ENCODE data around the gene KIAA0408.
"Not testable (repeated sequence)": the region's sequence is repeated elsewhere in the genome, so short reads cannot be mapped to it uniquely, and the experiment has no call there.

The KIAA0408 gene

DNA sequence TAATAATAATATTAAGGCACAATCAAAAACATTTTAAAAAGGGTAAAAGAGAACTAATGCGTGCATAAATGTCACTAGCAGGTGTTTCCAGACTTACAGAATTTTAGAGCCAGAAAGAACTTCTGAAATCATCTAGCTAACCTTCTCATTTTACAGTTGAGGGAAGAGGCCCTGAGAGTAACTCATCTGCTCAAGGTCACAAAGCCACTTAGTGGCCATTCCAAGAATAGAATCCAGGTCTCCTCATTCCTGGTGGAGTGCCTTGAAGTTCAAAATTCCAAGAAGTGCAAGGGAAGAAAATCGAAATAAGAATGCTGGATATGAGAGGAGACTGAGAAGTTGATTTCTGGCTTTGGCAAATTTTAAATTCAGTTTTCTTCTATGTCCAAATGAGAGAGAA, 3.2 kb upstream of the KIAA0408 start:
- no peak for DNase-seq

DNA sequence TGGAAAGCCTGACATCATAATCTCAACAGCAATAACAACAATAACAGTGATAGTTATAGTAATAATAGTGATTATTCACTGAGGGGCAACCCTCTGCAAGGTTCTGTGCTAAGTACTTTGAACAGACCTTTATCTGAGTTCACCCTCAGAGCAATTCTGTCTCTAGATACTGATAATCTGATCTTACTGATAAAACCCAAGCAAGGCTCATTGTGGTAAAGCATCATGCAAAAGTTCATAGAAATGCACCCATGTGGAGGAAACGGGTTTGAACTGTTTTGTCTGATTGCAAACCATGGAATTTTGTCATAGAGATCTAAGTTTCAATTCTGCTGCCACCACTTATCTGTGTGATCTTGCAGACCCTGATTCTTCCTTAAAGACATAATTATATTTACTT, 1.3 kb upstream of the KIAA0408 start:
- no peak for DNase-seq

DNA sequence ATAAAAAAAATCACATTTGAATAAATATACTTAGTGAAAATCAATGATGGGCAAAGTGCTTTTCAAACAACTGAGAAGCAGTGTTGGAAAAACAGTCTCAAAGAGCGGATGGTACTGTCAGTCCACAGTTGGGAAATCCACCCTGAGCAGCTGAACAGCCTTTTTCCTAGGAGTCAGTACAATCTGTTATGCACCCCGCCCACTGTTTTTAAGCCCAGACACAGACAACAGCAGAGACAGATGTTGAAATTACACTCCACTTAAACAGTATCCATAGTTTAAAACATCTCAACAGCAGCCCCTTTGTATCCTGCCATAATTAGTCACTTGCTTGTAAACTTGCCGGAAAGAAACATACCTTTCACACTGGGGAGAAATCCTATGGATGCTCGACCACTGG, 372 bp downstream of the KIAA0408 start:
- no peak for DNase-seq

DNA sequence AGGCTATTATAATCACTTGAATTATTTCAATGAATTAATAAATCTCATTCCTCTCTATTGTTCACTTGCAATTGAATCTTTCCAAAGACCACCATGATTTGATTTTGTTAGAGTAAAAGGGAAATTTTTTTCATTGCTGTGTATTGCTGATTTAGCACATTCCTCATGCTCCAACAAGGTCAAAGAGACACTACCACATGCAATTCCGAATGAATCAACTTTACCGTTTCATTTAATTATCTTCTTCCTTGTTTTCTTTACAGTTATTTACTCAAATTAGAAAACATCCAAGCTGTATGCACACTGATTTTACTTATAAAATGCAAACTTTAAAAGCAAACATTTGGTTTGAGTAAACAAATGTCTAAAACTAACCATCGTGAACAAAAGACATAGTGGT, 967 bp downstream of the KIAA0408 start:
- DNase-seq = no peak

DNA sequence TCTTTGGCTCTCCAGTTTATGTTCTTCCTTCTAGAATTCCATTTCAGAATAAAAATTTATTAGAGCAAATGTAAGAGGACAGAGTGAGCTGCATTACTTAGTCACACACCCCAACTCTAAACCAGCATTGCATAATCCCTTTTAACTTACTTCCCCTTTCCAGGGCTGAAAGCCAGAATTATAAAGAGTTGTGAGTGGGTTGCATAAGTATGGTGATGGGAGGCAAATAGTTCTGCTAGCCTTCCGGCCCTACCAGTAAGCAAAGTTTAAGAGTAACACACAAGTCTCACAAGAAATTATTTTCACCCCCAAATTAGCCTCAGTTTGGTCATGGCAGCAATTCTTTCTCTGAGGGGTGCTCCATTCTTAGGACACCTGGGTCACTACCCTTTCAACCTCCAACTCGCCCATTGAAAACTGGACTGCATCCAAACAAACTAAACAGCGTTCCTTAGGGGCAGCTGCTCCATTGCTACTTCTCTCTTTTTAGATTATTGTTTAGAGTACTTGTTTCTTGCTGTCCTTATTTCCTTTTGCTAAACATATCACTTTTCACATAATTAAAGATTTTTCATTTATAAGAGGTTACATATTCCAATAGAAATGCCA, 1.6 kb downstream of the KIAA0408 start:
- no peak for DNase-seq

DNA sequence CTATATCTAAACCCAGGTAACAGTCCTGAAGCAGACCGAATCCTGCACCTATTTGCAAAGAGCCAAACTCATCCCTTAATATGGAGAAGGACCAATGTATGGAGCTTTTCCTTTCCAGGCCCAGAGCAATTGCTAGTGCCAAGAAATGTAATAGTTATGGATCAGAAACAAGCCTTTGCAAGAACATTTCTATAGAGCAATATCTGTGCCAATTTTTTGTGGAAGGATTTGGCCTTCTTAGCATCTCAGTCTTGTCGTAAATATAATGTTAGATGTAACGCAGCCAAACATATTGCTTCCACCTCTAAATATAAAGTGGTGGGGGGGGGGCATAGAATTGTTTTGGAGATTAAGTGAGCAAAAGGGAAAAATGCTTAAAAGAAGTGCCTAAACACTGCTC, 2.7 kb downstream of the KIAA0408 start:
- no peak for DNase-seq

DNA sequence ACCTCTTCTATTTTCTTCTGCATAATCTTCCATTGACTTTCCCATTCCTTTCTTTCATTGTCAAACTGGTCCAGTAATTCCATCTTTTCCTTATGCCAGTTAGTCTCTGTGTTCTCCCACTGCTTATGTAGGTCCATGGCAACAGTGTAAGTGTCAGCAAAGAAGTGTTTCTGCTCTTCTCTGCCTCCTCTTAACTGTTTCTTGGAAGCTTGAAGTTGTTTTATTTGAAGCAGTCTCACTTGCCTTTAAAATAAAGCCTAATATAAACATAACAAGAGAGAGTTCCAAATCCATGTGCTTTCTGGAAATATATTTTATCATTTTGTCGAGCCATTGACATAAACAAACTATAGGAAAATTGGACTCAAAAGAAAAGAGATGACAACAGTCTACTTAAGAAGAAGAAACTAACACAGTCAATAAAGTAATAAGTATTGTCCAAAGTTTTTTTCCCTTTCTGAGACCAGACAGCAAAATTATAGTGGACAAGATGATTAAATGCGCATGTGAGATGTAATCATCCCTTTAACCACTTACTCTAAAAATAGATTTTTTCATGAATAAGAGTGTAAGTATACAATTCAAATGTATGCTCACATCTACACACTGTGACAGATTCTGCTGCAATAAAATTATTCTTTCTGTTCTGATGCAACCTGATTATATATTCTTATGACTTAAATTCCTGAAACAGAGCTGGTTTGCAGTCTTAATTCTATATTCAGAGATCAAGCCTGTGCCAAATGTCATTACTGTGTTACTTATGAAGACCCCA, 5.2 kb downstream of the KIAA0408 start:
- DNase-seq = no peak

DNA sequence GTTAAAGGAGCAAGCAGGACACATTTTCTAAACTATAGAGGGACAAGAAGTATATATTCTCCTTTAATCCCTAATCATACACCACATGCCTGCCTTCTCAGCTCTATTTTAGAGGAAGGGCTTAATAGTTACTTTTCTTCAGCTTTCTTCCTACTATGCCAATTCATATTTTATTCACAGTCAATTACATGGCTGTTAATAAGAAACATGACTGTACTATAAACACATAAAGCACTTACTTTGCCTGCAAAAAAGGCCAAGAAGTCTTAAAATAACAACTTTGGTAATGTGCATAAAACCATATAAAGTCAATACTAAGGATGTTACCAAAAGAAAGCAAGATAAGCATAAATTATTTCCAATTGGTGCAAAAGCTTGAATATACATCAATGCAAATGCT, 6.4 kb downstream of the KIAA0408 start:
- DNase-seq = no peak

DNA sequence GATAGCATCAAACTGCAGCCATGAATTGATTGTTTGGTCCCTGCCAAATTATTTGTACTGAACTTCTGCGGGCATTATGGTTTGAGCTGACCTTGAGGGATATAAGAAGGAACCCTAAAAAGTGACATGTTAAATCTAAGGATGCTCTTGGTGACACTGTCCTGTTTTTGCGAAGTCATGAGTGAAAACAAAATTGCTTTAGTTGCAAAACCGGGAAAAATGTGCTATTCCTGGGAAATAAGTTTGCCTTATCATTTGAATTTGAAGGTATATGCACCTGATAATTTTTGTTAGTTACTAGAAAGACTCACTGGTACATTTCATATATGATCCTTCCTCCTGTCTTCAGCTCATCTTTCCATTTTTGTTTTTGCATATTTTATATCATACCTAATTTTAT, 7.8 kb downstream of the KIAA0408 start:
- DNase-seq = no peak

DNA sequence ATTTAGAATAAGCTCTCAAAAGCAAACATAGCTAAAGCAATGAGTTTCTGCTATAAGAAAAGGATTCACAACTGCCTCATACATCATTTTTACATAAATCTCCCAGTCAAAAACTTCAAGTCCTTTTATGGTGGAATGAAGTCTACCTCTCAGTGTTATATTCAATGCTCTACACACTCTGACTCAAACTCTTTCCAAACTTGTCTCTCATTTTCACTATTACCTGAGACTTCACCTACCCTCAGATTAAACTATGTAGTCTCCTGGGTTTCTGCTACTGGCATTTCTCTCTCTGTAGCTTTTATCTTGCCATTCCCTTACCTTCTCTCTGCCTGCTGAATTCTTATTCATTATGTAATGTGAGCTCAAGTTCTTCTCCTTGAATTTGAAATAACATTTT, 11.4 kb downstream of the KIAA0408 start:
- DNase-seq = no peak

DNA sequence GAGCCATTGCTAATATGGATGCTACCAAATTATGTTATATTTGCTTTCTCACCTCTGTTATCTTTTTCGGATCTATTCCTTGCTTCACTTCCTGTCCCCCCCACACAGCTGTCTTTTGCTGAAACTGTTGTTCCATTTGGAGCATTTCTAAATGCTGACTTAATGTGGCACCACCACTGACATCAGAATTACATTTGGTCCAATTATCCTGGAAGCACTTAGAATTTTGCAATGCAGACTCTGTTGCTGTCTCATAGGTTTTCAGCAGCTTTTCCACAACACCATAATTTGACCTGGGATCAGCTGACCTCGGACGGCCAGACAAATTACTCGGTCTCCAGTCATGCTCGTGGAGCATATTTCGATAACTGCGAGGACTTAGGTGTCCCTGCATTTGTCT, 12.8 kb downstream of the KIAA0408 start:
- no peak for DNase-seq

DNA sequence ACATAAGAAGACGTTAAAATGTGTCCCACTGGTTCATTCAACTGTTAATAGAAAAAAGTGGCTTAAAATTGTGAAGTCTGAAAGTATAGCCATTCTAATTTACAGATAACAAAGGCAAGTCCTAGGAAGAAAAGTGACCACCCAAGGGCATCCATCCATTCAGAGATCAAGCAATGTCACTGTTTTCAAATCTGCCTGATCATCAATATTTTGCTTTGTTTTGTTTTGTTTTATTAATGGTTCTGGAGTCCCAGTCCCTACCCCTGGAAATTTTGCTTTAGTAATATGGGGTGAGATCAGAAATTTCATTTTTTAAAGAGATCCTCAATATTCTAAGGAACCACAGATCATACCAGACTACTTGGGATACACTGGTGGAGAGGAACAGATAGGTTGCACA, 17.3 kb downstream of the KIAA0408 start:
- DNase-seq = no peak

DNA sequence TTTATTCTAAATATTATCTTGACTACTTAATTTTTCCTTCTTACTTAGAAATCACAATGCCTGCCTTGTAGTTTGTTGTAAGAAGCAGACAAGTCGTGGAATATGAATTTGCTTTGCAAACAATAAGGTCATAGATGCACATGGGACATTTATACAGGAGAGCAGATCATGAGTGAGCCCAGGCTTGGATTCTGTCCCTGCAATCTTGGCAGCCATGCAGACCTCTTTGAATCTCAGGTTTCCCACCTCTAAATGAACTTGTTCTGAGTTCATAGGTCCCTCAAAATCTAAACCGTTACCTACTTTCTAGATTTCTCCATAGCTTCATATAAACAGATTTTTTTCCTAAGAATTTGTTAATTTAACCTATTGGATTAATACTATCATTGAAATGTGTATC, 19.5 kb downstream of the KIAA0408 start:
- no peak for DNase-seq

DNA sequence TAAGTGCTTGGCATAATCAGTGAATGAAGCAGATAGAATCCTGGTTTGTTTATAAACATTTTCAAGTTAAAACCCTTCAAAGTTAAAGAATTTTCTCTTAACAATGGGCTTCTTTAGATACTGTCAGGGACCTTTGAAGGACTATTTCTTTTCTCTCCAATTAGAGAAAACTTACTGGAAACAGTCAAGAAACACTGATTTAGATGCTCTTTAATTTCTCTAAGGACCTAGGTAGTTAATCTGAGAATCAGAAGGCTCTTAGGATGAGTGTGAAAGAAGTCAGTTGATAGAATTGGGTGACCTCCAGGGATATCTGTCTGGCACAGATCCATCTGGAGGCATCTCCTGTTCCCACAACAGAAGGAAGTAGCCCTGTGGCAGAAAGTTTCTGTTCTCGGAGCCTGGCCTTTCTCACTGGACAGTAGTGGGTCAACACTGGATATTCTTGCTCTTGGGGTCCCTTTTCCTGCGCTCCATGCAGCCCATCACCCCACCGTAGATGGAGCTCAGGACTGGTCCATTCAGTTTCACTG, 22.5 kb downstream of the KIAA0408 start:
- no peak for DNase-seq

DNA sequence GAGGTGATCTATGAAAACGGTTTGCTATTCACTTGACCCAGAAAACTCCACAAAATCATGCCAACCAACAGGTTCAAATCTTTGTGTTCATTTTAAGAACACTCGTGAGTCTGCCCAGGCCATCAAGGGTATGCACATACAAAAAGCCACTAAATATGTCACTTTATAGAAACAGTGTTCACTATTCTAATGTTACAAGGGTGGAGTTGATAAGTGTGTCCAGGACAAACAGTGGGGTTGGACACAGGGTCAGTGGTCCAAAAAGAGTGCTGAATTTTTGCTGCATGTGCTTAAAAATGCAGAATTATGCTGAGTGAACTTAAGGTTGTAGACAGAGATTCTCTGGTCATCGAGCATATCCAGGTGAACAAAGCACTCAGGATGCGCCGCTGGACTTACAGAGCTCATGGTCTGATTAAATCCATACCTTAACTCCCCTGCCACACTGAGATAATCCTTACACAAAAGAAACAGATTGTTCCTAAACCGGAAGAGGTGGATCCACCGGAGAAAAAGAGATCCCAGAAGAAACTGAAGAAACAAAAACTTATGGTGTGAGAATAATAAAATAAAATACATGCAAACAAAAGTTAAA, 23.5 kb downstream of the KIAA0408 start:
- DNase-seq = no peak

DNA sequence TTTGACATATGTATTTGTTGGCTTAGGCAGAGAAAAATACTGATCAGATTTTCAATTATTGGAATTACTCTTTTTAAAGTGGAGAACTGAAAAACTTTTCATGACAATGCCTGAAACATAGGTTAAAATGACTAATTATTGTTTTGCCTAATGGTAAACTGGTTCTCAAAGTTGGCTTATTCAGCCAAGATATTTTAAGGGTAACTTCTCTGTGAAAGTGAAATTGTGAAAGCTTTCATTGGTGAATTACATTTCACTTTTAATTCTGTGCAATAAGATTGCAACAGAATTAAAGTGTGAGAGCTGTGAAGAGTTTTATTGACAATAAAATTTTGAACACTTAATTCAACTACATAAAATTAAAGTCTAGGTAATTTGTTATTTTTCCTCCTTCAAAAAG, 24.5 kb downstream of the KIAA0408 start:
- DNase-seq = no peak

DNA sequence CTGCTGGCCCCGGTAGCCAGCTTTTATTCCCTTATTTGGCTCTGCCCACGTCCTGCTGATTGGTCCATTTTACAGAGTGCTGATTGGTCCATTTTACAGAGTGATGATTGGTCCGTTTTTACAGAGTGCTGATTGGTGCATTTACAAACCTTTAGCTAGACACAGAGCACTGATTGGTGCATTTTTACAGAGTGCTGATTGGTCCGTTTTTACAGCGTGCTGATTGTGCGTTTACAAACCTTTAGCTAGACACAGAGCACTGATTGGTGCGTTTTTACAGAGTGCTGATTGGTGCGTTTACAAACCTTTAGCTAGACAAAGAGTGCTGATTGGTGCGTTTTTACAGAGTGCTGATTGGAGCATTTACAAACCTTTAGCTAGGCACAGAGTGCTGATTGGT, 30.6 kb downstream of the KIAA0408 start:
- DNase-seq = not testable (repeated sequence)

DNA sequence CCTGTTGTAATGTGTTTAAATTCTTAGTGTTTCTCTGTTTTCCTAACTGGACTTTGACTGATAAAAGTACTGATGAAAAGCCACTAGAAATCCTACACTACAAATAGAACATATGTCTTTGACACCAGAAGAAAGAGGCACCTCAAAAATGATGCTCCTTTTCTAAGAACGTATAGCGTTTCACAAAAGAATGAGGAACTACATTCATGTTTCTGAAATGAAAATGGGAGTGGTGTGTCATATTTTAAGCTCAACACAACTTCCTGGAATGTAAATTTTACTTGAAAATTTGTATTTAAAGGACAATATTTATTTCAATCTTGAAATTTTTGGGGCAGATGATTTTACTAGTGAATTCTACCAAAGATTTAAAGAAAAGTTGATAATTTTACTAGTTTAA, 35.3 kb downstream of the KIAA0408 start:
- no peak for DNase-seq

DNA sequence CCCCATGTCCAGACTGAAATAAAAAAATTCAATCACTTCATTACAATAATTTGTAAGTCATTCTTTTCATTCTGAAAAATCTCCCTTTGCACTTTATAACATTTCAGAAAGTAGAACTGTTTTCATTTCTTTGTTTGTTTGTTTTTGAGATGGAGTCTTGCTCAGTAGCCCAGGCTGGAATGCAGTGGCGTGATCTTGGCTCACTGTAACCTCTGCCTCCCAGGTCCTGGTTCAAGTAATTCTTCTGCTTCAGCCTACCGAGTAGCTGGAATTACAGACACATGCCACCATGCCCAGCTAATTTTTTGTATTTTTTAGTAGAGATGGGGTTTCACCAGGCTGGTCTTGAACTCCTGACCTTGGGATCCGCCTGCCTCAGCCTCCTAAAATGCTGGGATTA, 38.0 kb downstream of the KIAA0408 start:
- DNase-seq = not testable (repeated sequence)

DNA sequence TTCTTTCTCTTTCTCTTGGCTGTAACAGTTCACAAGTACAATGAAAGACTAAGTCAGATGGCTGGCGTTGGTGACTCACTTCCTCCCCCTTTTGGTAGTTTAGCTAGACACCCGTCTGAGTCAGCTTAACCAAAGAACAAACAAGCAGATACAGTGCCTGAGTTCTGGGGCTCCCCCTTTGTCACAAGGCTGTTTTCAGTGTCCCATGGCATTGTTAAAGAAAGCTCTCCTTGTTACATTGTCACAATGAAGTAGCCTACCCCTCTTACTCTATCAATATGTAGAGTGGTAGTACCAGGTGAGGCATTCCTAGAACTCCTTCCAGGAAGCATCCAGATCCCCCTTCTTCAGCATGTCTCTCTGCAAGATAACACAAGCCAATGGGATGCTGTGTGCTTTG, 38.6 kb downstream of the KIAA0408 start:
- peak; percentile 16 for DNase-seq

DNA sequence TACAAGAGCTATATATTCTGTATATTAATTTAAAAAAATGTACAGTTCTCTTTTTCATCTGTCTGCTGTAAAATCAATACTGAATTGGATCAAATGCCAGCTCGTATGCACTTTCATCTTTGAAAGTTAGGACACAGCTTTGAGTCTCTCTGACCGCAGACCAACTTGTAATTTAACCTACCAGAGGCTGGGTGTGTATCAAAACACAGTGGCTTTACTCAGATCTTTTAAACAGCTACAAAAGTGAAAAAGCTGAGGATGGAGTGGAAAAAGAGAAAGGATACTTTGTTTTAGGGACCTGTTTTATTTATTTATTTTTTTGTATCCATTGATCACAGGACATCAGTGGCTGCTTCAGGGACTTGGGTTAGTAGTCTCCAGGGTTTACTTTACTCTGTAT, 44.1 kb downstream of the KIAA0408 start:
- no peak for DNase-seq

DNA sequence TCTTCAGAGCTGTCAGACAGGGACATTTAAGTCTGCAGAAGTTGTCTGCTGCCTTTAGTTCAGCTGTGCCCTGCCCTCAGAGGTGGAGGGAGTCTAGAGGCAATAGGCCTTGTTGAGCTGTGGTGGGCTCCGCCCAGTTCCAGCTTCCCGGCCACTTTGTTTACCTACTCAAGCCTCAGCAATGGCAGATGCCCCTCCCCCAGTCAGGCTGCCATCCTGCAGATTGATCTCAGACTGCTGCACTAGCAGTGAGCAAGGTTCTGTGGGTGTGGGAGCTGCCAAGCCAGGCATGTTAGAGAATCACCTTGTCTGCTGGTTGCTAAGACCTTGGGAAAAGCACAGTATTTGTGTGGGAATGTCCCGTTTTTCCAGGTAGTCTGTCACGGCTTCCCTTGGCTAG, 46.1 kb downstream of the KIAA0408 start:
- DNase-seq = not testable (repeated sequence)

DNA sequence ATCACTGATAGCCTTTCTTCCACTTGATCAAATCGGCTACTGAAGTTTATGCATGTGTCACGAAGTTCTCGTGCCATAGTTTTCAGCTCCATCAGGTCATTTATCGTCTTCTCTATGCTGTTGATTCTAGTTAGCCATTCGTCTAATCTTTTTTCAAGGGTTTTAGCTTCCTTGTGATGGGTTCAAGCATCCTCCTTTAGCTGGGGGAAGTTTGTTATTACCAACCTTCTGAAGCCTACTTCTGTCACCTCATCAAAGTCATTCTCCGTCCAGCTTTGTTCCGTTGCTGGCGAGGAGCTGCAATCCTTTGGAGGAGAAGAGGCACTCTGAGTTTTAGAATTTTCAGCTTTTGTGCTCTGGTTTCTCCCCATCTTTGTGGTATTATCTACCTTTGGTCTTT, 47.2 kb downstream of the KIAA0408 start:
- not testable (repeated sequence) for DNase-seq

Measured in T-helper 9 cell (primary cell).